22Rv1 (cell line): ENCODE results near the gene SPOCK1.

ENCODE experiments used
- H3K27ac ChIP-seq: fragments of 450-650 bp; 2 replicates; pipeline ENCODE4 v1.5.1; 2017
- ZFX ChIP-seq: fragments of 450-650 bp; IDR thresholded peaks from 2 replicates; pipeline ENCODE4 v1.6.1; 2017; ENCODE audit warnings: antibody characterized with exemption, borderline replicate concordance
- TF ChIP-seq, protein P1 (sequence below): fragments of 450-650 bp; IDR thresholded peaks from 2 replicates; pipeline ENCODE4 v1.5.1; 2017; ENCODE audit warnings: mild to moderate bottlenecking

Gene SPOCK1

DNA sequence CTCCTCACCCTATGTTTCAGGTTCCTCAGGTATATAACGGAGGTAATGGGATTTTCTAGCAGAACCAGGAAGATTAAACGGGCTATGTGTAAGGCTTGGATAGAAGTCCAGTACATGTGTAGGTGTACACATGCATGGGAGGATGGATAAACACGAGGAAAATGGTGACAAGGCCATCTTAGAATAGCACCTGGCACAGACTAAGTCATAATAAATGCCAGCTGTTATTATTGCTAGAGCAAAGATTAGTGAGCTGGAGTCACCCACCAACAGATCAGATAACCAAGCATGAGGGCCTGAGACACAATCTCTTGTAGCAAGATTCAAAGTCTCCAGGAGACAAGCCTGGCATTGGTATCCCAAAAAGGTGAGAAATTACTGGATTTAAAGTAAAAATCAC lies 21.1 kb downstream of the SPOCK1 start:
- TF ChIP-seq, protein P1, sequence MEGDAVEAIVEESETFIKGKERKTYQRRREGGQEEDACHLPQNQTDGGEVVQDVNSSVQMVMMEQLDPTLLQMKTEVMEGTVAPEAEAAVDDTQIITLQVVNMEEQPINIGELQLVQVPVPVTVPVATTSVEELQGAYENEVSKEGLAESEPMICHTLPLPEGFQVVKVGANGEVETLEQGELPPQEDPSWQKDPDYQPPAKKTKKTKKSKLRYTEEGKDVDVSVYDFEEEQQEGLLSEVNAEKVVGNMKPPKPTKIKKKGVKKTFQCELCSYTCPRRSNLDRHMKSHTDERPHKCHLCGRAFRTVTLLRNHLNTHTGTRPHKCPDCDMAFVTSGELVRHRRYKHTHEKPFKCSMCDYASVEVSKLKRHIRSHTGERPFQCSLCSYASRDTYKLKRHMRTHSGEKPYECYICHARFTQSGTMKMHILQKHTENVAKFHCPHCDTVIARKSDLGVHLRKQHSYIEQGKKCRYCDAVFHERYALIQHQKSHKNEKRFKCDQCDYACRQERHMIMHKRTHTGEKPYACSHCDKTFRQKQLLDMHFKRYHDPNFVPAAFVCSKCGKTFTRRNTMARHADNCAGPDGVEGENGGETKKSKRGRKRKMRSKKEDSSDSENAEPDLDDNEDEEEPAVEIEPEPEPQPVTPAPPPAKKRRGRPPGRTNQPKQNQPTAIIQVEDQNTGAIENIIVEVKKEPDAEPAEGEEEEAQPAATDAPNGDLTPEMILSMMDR: no peak
- no peak for TF ChIP-seq ZFX

DNA sequence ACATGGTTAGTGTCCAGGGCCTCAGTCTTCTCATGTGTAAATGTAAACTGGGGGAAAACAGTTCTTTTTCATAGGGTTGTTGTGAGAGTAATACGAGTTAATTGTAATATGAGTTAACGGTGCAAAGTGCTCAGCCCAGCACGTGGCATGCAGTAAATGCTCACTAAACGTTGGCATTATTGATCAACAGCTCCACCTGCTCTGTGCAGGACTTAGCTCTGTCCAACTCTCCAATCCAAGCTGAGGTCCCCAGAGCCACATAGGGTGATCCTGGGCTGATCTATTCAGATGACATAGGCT lies 28.3 kb downstream of the SPOCK1 start:
- TF ChIP-seq, protein P1: no peak
- TF ChIP-seq ZFX: no peak

More for the DNA sequence above, 21.1 kb downstream of the SPOCK1 start:
- H3K27ac ChIP-seq: no peak overlapping the region

DNA sequence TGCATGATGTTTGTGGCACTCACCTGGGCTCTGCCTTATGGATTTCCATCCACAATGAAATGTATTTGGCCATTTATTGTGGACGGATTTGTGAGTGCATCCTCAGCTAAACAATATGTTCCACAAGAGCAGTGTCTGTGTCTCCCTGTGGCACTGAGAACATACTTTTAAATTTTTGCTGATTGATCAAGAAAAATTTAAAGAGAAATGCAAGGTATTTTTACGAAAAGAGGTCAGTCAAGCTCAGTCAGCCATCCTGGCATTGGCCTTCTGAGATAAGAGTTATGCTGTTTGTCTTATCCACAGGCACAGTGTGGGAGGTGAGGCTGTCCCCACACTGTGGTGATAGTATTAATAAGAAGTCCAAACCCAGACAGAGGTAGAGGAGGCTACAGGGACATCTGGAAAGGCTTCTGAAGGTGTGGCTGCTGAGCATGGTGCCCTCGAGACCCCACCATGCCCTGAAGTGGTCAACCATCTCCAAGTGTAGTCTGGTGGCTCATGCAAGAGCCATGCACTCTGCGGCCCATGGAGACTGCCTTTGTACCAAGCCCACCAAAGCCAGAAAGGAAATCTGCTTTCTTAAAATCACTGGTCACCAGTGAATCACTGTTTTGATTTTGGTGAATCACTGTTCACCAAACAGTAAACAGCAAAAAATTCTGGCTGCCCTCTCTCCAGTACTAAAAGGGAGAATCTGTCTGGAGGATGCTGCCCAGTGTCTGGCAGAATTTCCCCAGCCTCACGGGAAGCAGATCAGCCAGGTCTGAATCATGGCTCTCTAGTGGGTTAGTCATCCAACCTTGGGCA lies 28.8 kb downstream of the SPOCK1 start:
- no peak for TF ChIP-seq ZFX
- TF ChIP-seq, protein P1: no peak
- no peak overlapping the region for H3K27ac ChIP-seq

More for the DNA sequence above, 28.3 kb downstream of the SPOCK1 start:
- H3K27ac ChIP-seq: no peak overlapping the region

DNA sequence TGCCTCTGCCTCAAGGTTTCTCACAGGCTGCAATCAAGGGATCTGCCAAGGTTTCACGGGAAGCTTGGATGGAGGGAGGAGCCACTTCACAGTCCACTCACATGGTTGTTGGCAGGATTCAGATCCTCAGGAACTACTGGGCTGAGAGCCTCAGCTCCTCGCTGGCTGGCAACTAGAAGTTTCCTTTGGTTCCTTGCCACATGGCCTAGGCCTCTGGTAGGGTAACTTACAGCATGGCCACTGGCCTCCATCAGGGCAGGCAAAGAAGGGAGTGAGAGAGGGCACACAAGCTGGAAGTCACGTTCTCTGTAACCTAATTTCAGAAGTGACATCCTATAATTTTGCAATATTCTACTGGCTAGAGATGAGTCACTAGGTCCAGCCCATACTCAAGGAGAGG lies 32.2 kb downstream of the SPOCK1 start:
- TF ChIP-seq, protein P1: no peak
- no peak for TF ChIP-seq ZFX
- no peak overlapping the region for H3K27ac ChIP-seq

DNA sequence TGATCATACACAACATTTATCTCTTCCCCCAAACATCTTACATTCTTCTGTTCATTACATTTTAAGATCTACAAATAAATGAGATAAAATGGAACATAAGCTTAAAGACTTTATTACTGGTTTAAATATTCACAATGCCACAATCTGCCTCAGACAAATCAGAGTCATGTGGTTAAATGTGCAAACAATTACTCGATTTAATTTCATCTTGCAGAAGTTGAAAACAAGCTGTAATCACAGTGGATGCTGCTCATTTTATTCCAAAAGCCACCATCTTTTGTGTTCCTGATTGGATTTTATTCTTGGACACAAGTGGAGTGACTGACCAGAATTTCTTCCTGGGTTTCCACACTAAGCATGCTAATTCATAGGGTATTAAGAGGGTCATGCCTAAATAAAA lies 33.2 kb downstream of the SPOCK1 start:
- TF ChIP-seq, protein P1: no peak
- TF ChIP-seq ZFX: no peak
- H3K27ac ChIP-seq: no peak overlapping the region

DNA sequence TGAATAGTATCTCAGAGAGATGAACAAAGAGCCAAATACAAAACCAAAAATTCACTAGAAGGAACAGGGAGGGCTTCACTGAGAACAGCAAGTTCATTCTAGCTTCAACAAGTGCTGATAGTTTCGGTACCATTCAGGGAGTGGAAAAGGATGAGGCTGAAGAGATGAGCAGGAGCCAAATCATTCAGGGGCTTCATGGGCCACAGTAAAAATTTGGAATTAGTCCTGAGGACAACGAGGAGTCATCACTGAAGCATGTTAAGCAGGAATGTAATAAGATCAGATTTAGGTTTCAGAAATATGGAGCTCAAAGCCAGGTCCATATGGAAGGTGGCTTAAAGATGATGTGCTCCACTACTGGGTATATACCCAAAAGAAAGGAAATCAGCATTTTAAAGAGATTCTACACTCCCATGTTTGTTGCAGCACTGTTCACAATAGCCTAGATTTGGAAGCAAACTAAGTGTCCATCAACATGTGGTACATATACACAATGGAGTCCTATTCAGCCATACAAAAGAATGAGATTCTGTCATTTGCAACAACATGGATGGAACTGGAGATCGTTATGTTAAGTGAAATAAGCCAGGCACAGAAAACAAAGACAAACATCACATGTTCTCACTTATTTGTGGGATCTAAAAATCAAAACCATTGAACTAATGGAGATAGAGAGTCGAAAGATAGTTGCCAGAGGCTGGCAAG lies 36.2 kb downstream of the SPOCK1 start:
- TF ChIP-seq, protein P1: no peak
- no peak for TF ChIP-seq ZFX
- H3K27ac ChIP-seq: no peak overlapping the region

DNA sequence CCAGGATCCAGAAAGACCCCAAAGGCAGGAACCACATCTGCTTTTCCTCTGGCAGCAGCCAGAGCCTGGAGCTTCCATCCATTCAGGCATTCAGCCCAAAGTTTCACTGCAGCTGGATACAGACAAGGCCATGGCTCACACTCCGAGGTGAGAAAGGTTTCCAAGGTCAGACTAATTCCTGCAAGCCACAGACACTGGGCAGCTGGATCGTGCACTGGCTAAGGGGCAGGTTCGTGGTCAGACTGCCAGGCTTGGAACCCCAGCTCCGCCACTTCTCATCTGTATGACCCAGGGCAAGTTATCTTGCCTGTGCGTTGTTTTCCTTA lies 36.9 kb downstream of the SPOCK1 start:
- TF ChIP-seq, protein P1: no peak
- TF ChIP-seq ZFX: no peak
- H3K27ac ChIP-seq: no peak overlapping the region
